22Rv1 (cell line): ENCODE measurements around the gene MAST1.

Experiments
- CTCF ChIP-seq: fragments of 450-650 bp; IDR thresholded peaks from 2 replicates; pipeline ENCODE4 v1.5.1; 2017; ENCODE audit warnings: mild to moderate bottlenecking
- ZFX ChIP-seq: fragments of 450-650 bp; IDR thresholded peaks from 2 replicates; pipeline ENCODE4 v1.6.1; 2017; ENCODE audit warnings: antibody characterized with exemption, borderline replicate concordance

- TF ChIP-seq CTCF, result no peak
- TF ChIP-seq ZFX, result no peak
Observed at GRCh38 chr19:12921047-12921446, 82.7 kb downstream of the MAST1 start.
